Spleen (tissue), 11 donors: Measurements from ENCODE around the gene ART4. TPM values are rescaled to one million over a fixed set of nuclear protein-coding genes. Genes with fewer than 3 reads are reported as not detected.

Source experiments
- DNase-seq: peaks from one replicate; pipeline ENCODE4 v3.0.0-alpha.2; 2020
- H3K27ac ChIP-seq, 8 donors: fragments of 200-600 bp; sonication (generic) in 7 of 8; 1 replicate in 4 of 8; 2 replicates in 4 of 8; pipeline versions ENCODE4 v1.5.0 to v1.8.0; 2016 to 2021; ENCODE audit warnings: inconsistent platforms in 4 of 8, mild to moderate bottlenecking in 4 of 8, moderate library complexity in 1 of 8
- H3K27me3 ChIP-seq, 7 donors: fragments of 200-600 bp; sonication (generic) in 6 of 7; replicated peaks in 1 of 7; 1 replicate in 4 of 7; 2 replicates in 3 of 7; pipeline versions ENCODE4 v1.5.0 to v1.8.0; 2016 to 2021; ENCODE audit warnings: inconsistent platforms in 3 of 7, mild to moderate bottlenecking in 1 of 7
- H3K36me3 ChIP-seq, 6 donors: fragments of 200-600 bp; sonication (generic) in 5 of 6; 1 replicate in 4 of 6; 2 replicates in 2 of 6; pipeline versions ENCODE4 v1.5.0 to v1.8.0; 2016 to 2021; ENCODE audit warnings: inconsistent platforms in 2 of 6
- H3K4me1 ChIP-seq, 6 donors: fragments of 200-600 bp; sonication (generic) in 5 of 6; 1 replicate in 3 of 6; 2 replicates in 3 of 6; pipeline versions ENCODE4 v1.5.0 to v1.8.0; 2016 to 2021; ENCODE audit warnings: inconsistent platforms in 3 of 6
- H3K4me3 ChIP-seq, 8 donors: fragments of 200-600 bp; sonication (generic) in 7 of 8; 1 replicate in 4 of 8; 2 replicates in 4 of 8; pipeline versions ENCODE4 v1.5.0 to v1.8.0; 2016 to 2021; ENCODE audit warnings: inconsistent platforms in 4 of 8, mild to moderate bottlenecking in 4 of 8, moderate library complexity in 2 of 8
- H3K9me3 ChIP-seq, 8 donors: fragments of 200-600 bp; sonication (generic) in 7 of 8; 1 replicate in 4 of 8; 2 replicates in 4 of 8; pipeline versions ENCODE4 v1.5.0 to v1.8.0; 2016 to 2021; ENCODE audit warnings: inconsistent platforms in 4 of 8
- POLR2A ChIP-seq, 3 donors: fragments of 450-650 bp; IDR thresholded peaks; one replicate each; pipeline ENCODE4 v1.5.1; 2017; ENCODE audit warnings: antibody characterized with exemption in 3 of 3, mild to moderate bottlenecking in 1 of 3
- POLR2AphosphoS5 ChIP-seq, 3 donors: sonication (generic); formaldehyde crosslinking; IDR thresholded peaks; one replicate each; pipeline ENCODE4 v1.5.1; 2017; ENCODE audit warnings: antibody characterized with exemption in 3 of 3
- WGBS, 5 donors: extraction: QIAGEN DNeasy Blood & Tissue Kit in 3 of 5; methylation state at CpG; one replicate each; pipeline versions ENCODE4 v1.1.5 to v1.1.7; 2013 to 2018; 5-methylcytosine and 5-hydroxymethylcytosine counted together
- intact Hi-C: fragments of 100-400 bp; cut with DNase I; formaldehyde crosslinking; loops from one replicate; pipeline ENCODE4 v1.15.0; 2023; ENCODE audit warnings: low total_unique reads
- polyA plus RNA-seq, 3 donors: library from polyadenylated mRNA; stranded (reverse); fragments of 200-250 nt; gene quantifications; one replicate each; pipeline ENCODE4 v1.2.1, GENCODE V29; 2013
- total RNA-seq, 7 donors: library from RNA; depleted of rRNA in 3 of 7; stranded (reverse); fragments of >200 nt in 3 of 7; fragmentation: NEBNext Ultra II Directional in 4 of 7; extraction: Animal tissue kit (Norgen Biotek cat#: 25700) in 4 of 7; gene quantifications; one replicate each; pipeline versions ENCODE4 v1.1.0 to v1.2.1, GENCODE V29; 2016 to 2021
- TF ChIP-seq, protein P1 (sequence below), 11 experiments: fragments of 200-600 bp in 7 of 11; fragments of 450-650 bp in 4 of 11; sonication (generic) in 4 of 11; IDR thresholded peaks in 8 of 11; conservative IDR thresholded peaks in 3 of 11; 1 replicate in 7 of 11; 2 replicates in 4 of 11; pipeline versions ENCODE4 v1.4.0 to v1.8.0; 2016 to 2021; ENCODE audit warnings: antibody characterized with exemption in 11 of 11, inconsistent platforms in 4 of 11, mild to moderate bottlenecking in 1 of 11
- donor health status: healthy with polysubstance abuse.
- donor health status: DM: no; HTN: no; CAD: no; lungs with moderate emphysema.
- donor health status: DM: no; HTN: no; CAD: no.
- donor health status: Bipolar disorder and iron deficiency.
- donor health status: healthy.
- donor health status: DM: no; HTN: no; CAD: no.
- donor health status: DM: yes; HTN: yes; CAD: no.

Gene ART4
- total and polyA plus RNA-seq, 10 donors = 2.3 to 46.1 (median 18.1) TPM

DNA sequence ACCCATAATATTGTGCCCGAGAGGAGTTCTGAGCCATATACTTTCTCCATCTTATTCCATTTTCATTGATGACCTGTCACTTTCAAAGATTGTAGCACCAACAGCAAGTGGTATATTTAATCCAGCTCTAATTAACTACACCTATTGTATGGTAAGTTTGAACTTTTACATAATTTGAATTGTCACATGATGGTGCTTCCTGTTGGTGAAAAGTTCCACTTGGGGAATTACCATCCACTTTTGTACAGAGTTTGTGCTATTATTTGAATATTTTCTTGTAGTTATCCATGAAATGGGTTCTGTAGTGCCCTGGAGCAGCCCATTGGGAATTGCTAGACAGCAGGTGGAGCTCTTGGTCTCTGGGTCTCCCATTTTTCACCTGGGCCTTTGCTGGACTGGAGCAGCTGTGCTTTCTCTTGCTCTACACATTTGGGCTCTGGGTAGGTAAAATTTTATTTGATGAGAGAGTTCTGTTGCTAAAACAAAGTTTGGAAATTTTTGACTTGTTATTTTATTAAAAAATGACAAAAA, 32.3 kb downstream of the ART4 start:
- no peak overlapping the region for H3K27ac ChIP-seq
- H3K36me3 ChIP-seq = no peaks in the 10 kb centered on the region
- DNase-seq = no peak
- H3K4me1 ChIP-seq = peaks cover under 1 to 15% (median 7%) of the 10 kb centered on the region in 6 donors
- no peaks in the 10 kb centered on the region for H3K9me3 ChIP-seq
- no peaks in the 10 kb centered on the region for H3K27me3 ChIP-seq
- intact Hi-C loops = no loop called here
- TF ChIP-seq, protein P1, sequence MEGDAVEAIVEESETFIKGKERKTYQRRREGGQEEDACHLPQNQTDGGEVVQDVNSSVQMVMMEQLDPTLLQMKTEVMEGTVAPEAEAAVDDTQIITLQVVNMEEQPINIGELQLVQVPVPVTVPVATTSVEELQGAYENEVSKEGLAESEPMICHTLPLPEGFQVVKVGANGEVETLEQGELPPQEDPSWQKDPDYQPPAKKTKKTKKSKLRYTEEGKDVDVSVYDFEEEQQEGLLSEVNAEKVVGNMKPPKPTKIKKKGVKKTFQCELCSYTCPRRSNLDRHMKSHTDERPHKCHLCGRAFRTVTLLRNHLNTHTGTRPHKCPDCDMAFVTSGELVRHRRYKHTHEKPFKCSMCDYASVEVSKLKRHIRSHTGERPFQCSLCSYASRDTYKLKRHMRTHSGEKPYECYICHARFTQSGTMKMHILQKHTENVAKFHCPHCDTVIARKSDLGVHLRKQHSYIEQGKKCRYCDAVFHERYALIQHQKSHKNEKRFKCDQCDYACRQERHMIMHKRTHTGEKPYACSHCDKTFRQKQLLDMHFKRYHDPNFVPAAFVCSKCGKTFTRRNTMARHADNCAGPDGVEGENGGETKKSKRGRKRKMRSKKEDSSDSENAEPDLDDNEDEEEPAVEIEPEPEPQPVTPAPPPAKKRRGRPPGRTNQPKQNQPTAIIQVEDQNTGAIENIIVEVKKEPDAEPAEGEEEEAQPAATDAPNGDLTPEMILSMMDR (IDR thresholded peaks at IDR 0.05 in 8 of 11, conservative IDR thresholded peaks at IDR 0.05 in 3 of 11) = peak in 4 of 11 experiments; percentile 8 to 31 (median 26)
- no peak for TF ChIP-seq POLR2A (IDR thresholded peaks at IDR 0.05)
- TF ChIP-seq POLR2AphosphoS5 (IDR thresholded peaks at IDR 0.05) = no peak
- H3K4me3 ChIP-seq = no peak overlapping the region
- 82 to 89% (median 88%) methylated on average over 1 of the region's 1 CpG for WGBS, 5 donors

DNA sequence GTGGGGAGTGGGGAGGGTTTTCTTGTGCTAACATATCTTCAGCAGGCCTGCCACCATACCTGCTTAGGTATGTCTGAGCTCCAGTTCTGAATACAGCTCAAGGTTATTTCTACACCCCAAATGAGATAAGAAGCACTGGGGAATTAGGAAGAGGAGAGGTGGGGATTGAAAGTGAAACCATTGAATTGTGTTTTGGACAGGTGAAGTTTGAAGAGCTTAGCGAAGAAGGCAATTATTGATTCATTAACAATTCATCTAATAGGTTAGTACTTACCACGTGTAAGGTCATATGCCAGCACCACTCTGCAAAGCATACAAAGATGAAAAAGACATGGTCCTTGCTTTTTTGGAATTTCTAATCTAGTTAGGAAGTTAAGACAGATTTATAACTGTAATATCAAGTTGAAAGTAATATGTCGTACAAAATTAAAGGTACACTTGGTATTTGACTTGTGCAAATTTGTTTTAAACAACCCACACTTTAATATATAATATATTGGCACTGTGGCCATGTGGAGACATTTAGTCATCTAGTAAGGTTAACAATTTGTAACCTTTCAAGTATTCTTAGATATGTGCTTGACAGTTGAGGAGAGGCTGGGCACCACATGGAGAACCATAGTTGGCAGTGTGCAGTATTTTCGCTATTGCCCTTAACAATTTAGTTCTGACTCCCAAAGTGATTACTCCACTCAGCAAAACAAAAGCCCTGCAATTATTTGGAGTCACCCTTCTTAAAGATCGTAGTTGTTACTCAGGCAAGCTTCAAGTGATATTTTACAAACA, 33.0 kb downstream of the ART4 start:
- Histone ChIP-seq H3K36me3 (no peaks in the 10 kb centered on the region), H3K9me3 (no peaks in the 10 kb centered on the region), H3K27me3 (no peaks in the 10 kb centered on the region), H3K27ac (no peak overlapping the region), H3K4me3 (no peak overlapping the region), H3K4me1 (peaks cover 4 to 21% (median 9%) of the 10 kb centered on the region in 6 donors)
- intact Hi-C loops = no loop called here
- WGBS, 5 donors = 84 to 91% (median 87%) methylated on average over 5 of the region's 5 CpGs
- DNase-seq = no peak
- no peak for TF ChIP-seq POLR2A (IDR thresholded peaks at IDR 0.05)
- TF ChIP-seq POLR2AphosphoS5 (IDR thresholded peaks at IDR 0.05) = no peak
- TF ChIP-seq, protein P1 (IDR thresholded peaks at IDR 0.05 in 8 of 11, conservative IDR thresholded peaks at IDR 0.05 in 3 of 11) = no peak

DNA sequence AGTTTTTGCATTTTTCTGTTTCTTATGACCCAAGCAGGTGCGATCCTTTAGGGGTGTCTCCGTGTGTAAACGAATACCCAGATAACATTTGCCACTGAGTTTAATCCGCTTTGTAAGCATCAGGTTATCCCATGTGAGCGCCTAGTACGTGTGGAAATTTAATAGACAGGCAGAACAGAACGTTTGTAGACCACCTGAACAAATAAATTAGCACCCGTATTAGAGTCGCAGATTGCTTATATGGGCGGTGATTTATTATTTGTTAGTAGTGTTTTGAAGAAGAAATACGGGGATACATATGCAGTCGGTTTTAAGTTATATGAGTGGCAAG, 39.5 kb downstream of the ART4 start:
- Histone ChIP-seq H3K4me1 (peaks cover 21 to 52% (median 41%) of the 10 kb centered on the region in 6 donors), H3K27ac (peak overlapping the region; percentile 74 to 97 (median 93)), H3K36me3 (peaks cover 0 to 24% (median 11%) of the 10 kb centered on the region in 6 donors), H3K9me3 (no peaks in the 10 kb centered on the region), H3K4me3 (peak overlapping the region; percentile 56 to 91 (median 80)), H3K27me3 (no peaks in the 10 kb centered on the region)
- intact Hi-C loops = no loop called here
- no peak for DNase-seq
- 0 to 1% (median 0%) methylated on average over 12 of the region's 12 CpGs for WGBS, 5 donors
- TF ChIP-seq POLR2A (IDR thresholded peaks at IDR 0.05) = no peak
- TF ChIP-seq, protein P1 (IDR thresholded peaks at IDR 0.05 in 8 of 11, conservative IDR thresholded peaks at IDR 0.05 in 3 of 11) = no peak
- no peak for TF ChIP-seq POLR2AphosphoS5 (IDR thresholded peaks at IDR 0.05)
